HG02884 (cell line): ENCODE results near the gene ZNF606.
"Not testable (repeated sequence)": the region's sequence is repeated elsewhere in the genome, so short reads cannot be mapped to it uniquely, and the experiment has no call there.

ENCODE experiments used
- ATAC-seq: cut with Tn5 transposase; IDR thresholded peaks from one replicate; pipeline ENCODE4 v1.9.1; 2021; ENCODE audit warnings: mild to moderate bottlenecking, moderate library complexity; ENCODE audit not compliant: unreplicated experiment

Gene ZNF606

GRCh38 chr19:58014141-58014540 lies 11.5 kb upstream of the ZNF606 start:
- ATAC-seq: no peak

GRCh38 chr19:58010507-58010906 lies 7.9 kb upstream of the ZNF606 start:
- no peak for ATAC-seq

DNA sequence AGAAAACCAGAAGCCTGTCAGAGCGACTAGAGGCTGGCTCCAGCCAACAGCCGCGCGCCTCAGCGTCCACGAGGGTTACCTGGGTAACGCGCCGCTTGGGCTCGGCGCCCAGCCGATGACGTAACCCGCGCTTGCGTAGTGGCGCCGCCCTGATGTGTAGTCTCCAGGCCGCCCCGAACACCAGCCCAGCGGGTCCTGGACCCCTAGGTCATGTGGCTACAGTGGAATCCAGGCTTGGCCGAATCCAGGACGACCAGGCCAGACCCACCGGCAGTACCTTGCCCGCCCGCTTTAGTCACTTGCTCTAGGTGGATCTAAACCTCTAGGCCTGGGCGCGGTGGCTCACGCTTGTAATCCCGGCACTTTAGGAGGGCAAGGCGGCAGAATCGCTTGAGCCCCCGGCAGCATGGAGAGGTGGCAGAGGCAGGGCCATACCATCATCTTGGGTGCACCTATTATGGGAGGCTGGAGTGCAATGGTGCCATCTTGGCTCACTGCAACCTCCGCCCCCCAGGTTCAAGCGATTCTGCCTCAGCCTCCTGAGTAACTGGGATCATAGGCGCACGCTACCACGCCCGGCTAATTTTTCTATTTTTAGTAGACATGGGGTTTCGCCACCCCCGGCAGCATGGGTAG lies 7.2 kb upstream of the ZNF606 start:
- no peak for ATAC-seq

GRCh38 chr19:58009301-58009665 lies 6.7 kb upstream of the ZNF606 start:
- no peak for ATAC-seq

DNA sequence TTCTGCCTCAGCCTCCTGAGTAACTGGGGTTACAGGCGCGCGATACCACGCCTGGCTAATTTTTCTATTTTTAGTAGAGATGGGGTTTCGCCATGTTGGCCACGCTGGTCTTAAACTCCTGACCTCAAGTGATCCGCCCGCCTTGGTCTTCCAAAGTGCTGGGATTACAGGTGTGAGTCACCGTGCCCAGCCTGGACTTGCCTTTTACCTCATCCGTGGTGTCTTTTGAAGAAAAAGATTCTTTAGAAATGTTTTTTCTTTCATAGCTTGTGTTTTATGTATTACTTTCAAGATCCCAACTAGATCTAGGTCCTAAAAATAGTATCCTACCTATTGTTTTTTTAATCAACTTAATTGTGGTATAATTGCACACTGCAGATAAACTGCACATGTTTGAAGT lies 6.3 kb upstream of the ZNF606 start:
- not testable (repeated sequence) for ATAC-seq

DNA sequence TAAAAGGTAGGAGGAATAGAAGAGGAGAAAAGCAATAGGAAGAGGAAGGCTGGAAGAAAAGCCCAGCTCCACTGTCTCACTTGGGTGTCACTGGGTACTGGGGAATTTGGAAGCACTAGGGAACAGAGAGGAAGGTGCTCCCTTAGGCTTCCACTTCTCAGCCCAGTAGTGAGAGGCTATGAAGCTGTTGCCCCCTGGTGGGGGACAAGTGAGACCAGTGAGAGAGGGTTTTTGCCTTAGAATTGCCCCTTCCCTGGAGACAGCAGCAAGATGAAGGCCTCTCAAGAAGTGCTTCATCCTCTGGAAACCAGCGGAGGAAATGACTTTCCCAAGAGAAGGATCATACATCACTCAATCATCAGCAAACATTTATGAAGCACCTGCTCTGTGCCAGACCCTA lies 4.7 kb upstream of the ZNF606 start:
- no peak for ATAC-seq

- ATAC-seq: no peak
Measured at GRCh38 chr19:58003174-58003828, 681 bp upstream of the ZNF606 start.

DNA sequence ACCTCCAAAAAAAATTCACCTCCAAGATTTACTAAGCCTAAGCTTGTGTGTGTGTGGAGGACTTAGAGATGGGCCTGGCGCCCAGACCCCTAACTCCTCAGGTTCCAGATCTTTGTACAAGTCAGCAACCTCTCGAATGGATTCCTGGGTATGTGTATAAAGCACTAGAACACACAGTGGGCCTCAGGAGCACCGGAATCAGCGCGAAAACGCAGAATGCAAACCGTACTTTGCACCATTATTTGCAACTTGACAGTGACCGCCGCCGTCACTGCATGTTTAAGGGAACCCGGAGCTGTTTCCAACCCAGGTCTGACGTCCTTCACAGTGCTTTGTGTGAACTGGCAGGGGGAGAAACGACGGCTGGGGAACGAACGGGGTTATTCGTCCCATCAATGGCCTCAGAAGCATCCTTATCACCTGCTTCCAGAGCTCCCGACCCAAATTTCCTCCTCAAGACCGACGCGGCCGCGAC lies 688 bp downstream of the ZNF606 start:
- ATAC-seq: peak; percentile 21

GRCh38 chr19:58000677-58001076 lies 1.9 kb downstream of the ZNF606 start:
- ATAC-seq: no peak

DNA sequence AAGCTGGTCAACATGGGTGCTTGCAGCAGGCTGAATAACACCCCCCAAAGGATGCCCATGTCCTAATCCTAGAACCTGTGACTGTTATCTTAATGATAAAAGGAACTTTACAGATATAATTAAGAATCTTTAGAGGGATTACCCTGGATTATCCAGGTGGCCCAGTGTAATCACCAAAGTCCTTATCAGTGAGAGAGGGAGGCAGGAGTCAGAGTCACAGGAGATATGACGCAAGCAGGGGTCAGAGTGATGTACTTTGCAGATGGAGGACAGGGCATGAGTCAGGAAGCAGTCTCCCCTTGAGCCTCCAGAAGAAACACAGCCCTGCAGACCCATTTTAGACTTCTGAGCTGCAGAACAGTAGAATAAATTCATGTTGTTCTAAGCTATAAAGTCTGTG lies 9.8 kb downstream of the ZNF606 start:
- ATAC-seq: no peak

DNA sequence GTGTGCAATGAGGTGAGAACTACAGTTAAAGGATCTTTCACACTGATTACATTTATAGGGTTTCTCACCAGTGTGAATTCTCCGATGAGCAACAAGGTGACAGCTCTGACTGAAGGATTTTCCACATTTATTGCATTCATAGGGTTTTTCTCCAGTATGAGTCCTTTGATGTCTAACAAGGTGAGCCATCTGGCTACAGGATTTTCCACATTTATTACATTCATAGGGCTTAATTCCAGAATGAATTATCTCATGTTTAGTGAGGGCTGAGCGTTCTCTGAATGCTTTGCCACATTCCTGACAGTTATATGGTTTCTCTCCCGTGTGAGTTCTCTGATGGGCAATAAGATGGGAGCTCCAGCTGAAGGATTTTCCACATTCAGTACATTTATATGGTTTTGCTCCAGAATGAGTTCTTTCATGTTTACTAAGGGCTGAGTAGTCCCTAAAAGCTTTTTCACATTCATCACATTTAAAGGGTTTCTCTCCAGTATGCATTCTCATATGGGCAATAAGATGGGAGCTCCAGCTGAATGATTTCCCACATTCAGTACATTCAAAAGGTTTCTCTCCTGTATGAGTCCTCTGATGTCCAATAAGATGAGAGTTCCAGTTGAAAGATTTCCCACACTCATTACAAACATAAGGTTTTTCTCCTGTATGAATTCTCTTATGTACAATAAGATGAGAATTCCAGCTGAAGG lies 23.9 kb downstream of the ZNF606 start:
- ATAC-seq: no peak

DNA sequence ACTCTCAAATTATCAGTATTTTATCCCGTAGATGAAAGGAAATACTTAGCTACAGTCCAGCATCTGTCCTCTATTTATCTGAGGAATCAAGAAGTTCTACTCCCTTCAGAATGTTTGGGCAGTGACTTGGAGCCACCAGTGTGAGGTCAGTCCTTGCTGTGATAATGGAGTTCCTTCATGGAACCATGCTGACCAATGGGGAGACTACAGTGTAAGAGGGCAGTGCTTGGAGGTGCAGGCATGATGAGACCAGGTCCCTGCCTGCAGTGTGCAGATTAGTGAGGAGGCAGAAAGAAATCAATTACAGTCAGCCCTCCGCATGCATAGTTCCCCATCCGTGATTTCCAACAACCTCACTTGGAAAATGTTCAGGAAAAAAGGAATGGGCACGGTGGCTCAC lies 28.2 kb downstream of the ZNF606 start, which contains the start of gene C19orf18:
C19orf18 (minus strand) TSS at position 101 of the 400 bp plus-strand sequence. CDS start 102 bp downstream, outside the sequence.
- ATAC-seq: no peak

- ATAC-seq: no peak
Measured at GRCh38 chr19:57964761-57965160, 37.9 kb downstream of the ZNF606 start.

DNA sequence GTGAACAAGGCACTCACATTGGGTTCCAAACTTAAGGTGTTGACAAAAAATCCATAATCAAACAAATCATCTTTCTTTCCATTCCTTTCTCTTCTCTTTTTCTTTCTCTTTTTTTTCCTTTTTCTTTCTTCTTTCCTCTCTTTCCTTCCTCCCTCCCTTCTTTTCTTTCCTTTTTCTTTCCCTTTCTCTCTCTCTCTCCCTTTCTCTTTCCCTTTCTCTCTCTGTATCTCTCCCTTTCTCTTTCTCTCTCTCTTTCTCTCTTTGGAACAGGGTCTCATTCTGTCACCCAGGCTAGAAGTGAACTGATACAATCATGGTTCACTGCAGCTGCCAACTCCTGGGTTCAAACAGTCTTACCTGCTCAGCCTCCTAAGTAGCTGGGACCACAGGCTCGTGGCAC lies 40.8 kb downstream of the ZNF606 start:
- ATAC-seq: no peak

DNA sequence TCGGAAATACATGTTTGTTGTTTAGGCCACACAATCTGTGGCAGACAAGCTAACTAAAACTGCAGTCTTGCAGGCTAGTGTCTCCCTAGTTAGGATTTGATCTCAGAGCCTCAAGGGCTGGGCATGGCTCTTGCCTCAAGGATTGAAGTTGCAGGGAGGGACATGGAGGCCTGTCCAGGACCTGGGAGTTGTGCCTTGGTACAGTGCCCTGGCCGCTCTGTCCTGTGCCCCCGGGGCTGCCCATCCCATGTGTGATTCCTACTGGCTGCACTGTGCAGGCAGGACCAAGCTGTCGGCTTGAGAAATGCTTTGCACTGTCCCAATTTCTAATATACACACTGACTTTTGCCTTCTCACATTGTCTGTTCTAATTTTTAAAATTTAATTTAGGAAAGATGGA lies 47.6 kb downstream of the ZNF606 start:
- no peak for ATAC-seq

DNA sequence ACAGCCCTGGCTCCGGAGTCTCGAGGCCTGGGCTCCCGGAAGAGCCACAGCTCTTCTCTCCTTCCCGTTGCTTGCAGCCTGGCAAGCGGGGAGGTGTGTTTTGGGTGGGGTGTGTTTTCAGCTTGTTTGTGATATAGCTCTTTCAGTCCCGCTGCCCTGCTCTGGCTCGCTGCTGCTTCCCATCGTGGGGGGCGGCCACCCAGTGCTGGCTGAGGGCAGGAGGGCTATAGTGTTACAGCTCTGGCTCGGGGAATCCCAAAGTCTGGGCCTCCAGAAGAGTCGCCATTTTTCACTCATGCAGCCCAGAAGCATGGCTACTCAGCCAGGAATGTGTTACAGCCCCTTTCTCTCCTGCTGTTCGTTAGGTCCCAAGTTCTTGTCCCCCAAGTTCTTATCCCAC lies 52.9 kb downstream of the ZNF606 start:
- no peak for ATAC-seq

- ATAC-seq: no peak
Measured at GRCh38 chr19:57949296-57949695, 53.3 kb downstream of the ZNF606 start.

- ATAC-seq: peak; percentile 90
Measured at GRCh38 chr19:57947419-57948134, 55.0 kb downstream of the ZNF606 start, which contains the start of gene ZNF256. ZNF256 (minus strand) TSS chr19:57947706; CDS start chr19:57947474, 232 bp downstream.

GRCh38 chr19:57947088-57947418 lies 55.6 kb downstream of the ZNF606 start:
- no peak for ATAC-seq

- no peak for ATAC-seq
Measured at GRCh38 chr19:57946316-57946715, 56.3 kb downstream of the ZNF606 start.

GRCh38 chr19:57941593-57941992 lies 61.0 kb downstream of the ZNF606 start:
- no peak for ATAC-seq
